Measurements from ENCODE around the gene SNN. TPM values are rescaled to one million over a fixed set of nuclear protein-coding genes. Genes with fewer than 3 reads are reported as not detected.
A peak's percentile ranks its signal among the peaks of the same experiment; 100 is the strongest.

The SNN gene
- polyA plus RNA-seq, 4 donors, result 6.1 to 15.7 (median 9.6) TPM

DNA sequence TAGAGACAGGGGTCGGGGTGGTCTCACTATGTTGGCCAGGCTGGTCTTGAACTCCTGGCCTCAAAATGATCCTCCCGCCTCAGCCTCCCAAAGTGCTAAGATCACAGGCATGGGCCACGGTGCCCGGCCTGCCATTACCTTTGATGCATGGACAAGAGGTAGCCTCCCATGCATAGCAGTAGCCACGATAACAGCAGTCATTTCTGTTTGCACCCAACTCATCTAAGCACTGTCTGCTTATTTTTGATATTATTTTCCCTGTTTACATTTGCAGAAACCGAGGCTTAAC lies 37.5 kb upstream of the SNN start:
- Histone ChIP-seq H3K27ac (ENCODE audit: low read depth in 1 of 3, low read length in 2 of 3) (no peak overlapping the region), H3K4me3 (ENCODE audit: low read depth in 1 of 3, low read length in 3 of 3) (no peak overlapping the region), H3K27me3 (ENCODE audit: control insufficient read depth in 3 of 3, insufficient read depth in 3 of 3, low read length in 3 of 3) (peaks cover 0 to 3% (median 0%) of the 10 kb centered on the region in 3 donors), H3K36me3 (ENCODE audit: control insufficient read depth in 3 of 3, insufficient read depth in 2 of 3, low read depth in 1 of 3, low read length in 3 of 3) (no peaks in the 10 kb centered on the region), H3K9me3 (ENCODE audit: control insufficient read depth in 2 of 2, insufficient read depth in 1 of 2, low read depth in 1 of 2, low read length in 1 of 2) (no peaks in the 10 kb centered on the region), H3K4me1 (ENCODE audit: control insufficient read depth in 3 of 3, insufficient read depth in 2 of 3, low read depth in 1 of 3, low read length in 2 of 3) (peaks cover 0 to 15% (median 0%) of the 10 kb centered on the region in 3 donors)
- no peak for DNase-seq
- no peak for FAIRE-seq
- WGBS, 3 donors, result 87 to 92% (median 91%) methylated on average over 6 of the region's 6 CpGs

DNA sequence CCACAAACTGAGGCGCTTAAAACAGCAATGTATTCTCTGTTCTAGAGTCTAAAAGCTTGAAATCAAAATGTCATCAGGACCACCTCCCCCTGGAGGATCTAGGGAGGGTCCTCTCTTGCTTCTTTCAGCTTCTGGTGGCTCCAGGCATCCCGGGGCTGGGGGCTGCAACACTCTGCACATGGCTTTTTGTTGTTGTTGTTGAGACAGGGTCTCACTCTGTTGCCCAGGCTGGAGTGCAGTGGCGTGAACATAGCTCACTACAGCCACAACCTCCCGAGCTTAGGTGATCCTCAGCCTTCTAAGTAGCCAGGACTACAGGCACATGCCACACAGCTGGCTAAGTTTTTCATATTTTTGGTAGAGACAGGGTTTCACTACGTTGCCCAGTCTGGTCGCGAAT lies 37.0 kb upstream of the SNN start:
- Histone ChIP-seq H3K27ac (ENCODE audit: low read depth in 1 of 3, low read length in 2 of 3) (no peak overlapping the region), H3K9me3 (ENCODE audit: control insufficient read depth in 2 of 2, insufficient read depth in 1 of 2, low read depth in 1 of 2, low read length in 1 of 2) (no peaks in the 10 kb centered on the region), H3K4me1 (ENCODE audit: control insufficient read depth in 3 of 3, insufficient read depth in 2 of 3, low read depth in 1 of 3, low read length in 2 of 3) (peaks cover 0 to 19% (median 0%) of the 10 kb centered on the region in 3 donors), H3K4me3 (ENCODE audit: low read depth in 1 of 3, low read length in 3 of 3) (no peak overlapping the region), H3K36me3 (ENCODE audit: control insufficient read depth in 3 of 3, insufficient read depth in 2 of 3, low read depth in 1 of 3, low read length in 3 of 3) (no peaks in the 10 kb centered on the region), H3K27me3 (ENCODE audit: control insufficient read depth in 3 of 3, insufficient read depth in 3 of 3, low read length in 3 of 3) (peaks cover 0 to 3% (median 0%) of the 10 kb centered on the region in 3 donors)
- no peak for DNase-seq
- 88 to 94% (median 90%) methylated on average over 7 of the region's 7 CpGs for WGBS, 3 donors
- FAIRE-seq, result no peak

DNA sequence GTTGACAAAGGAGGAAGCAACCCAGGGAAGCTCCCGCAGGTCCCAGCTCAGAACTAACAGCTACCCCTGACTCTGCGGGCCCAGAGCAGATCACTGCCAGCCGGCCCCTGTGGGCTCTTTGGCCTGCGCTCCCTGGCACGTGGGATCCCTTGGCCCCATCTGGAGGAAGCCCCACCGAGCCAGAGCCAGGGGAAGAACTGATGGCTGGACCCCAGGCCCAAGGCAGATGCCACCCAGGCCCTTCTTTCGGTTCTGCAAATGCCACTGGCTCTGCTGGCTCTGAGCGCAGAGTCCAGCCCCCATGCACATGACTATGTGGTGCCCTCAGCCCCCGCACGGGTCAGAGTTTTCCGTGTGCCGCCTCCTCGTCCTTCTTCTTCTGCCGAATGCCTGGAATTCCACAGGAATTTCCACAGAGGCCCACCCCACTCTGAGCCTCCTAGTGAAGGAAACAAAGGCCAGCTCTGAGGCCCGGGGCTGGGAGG lies 35.8 kb upstream of the SNN start:
- Histone ChIP-seq H3K4me3 (ENCODE audit: low read depth in 1 of 3, low read length in 3 of 3) (no peak overlapping the region), H3K36me3 (ENCODE audit: control insufficient read depth in 3 of 3, insufficient read depth in 2 of 3, low read depth in 1 of 3, low read length in 3 of 3) (no peaks in the 10 kb centered on the region), H3K9me3 (ENCODE audit: control insufficient read depth in 2 of 2, insufficient read depth in 1 of 2, low read depth in 1 of 2, low read length in 1 of 2) (no peaks in the 10 kb centered on the region), H3K27ac (ENCODE audit: low read depth in 1 of 3, low read length in 2 of 3) (peak overlapping the region in 2 of 3 donors; percentile 22 to 26), H3K27me3 (ENCODE audit: control insufficient read depth in 3 of 3, insufficient read depth in 3 of 3, low read length in 3 of 3) (peaks cover 0 to 3% (median 0%) of the 10 kb centered on the region in 3 donors), H3K4me1 (ENCODE audit: control insufficient read depth in 3 of 3, insufficient read depth in 2 of 3, low read depth in 1 of 3, low read length in 2 of 3) (peaks cover 0 to 19% (median 0%) of the 10 kb centered on the region in 3 donors)
- WGBS, 3 donors, result 52 to 82% (median 79%) methylated on average over 15 of the region's 15 CpGs
- DNase-seq (peak in 1 of 2 donors; percentile 42), FAIRE-seq (no peak)

DNA sequence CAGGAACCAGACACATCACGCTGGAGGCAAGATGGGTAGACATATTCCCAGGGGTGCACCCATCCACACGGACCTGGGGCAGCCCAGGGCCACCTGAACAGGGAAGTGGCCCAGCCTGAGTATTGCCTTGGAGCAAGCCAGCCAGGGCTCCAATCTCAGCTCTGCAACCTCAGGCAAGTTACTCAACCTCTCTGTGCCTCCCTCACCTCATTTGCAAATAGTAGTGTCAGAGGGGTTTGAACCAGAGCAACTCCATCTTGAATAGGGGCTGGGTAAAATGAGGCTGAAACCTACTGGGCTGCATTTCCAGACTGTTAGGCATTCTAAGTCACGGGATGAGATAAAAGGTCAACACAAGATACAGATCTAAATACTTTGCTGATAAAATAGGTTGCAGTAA lies 35.1 kb upstream of the SNN start:
- H3K27me3 ChIP-seq (ENCODE audit: control insufficient read depth in 3 of 3, insufficient read depth in 3 of 3, low read length in 3 of 3), result peaks cover 0 to 3% (median 0%) of the 10 kb centered on the region in 3 donors
- H3K4me3 ChIP-seq (ENCODE audit: low read depth in 1 of 3, low read length in 3 of 3), result no peak overlapping the region
- DNase-seq, result no peak
- FAIRE-seq, result no peak
- peaks cover 0 to 19% (median 0%) of the 10 kb centered on the region in 3 donors for H3K4me1 ChIP-seq (ENCODE audit: control insufficient read depth in 3 of 3, insufficient read depth in 2 of 3, low read depth in 1 of 3, low read length in 2 of 3)
- peak overlapping the region in 2 of 3 donors; percentile 15 to 47 for H3K27ac ChIP-seq (ENCODE audit: low read depth in 1 of 3, low read length in 2 of 3)
- H3K36me3 ChIP-seq (ENCODE audit: control insufficient read depth in 3 of 3, insufficient read depth in 2 of 3, low read depth in 1 of 3, low read length in 3 of 3), result no peaks in the 10 kb centered on the region
- WGBS, 3 donors, result 69 to 86% (median 74%) methylated on average over 3 of the region's 3 CpGs
- no peaks in the 10 kb centered on the region for H3K9me3 ChIP-seq (ENCODE audit: control insufficient read depth in 2 of 2, insufficient read depth in 1 of 2, low read depth in 1 of 2, low read length in 1 of 2)

- peaks cover 0 to 19% (median 0%) of the 10 kb centered on the region in 3 donors for H3K4me1 ChIP-seq (ENCODE audit: control insufficient read depth in 3 of 3, insufficient read depth in 2 of 3, low read depth in 1 of 3, low read length in 2 of 3)
- 80 to 83% (median 80%) methylated on average over 6 of the region's 6 CpGs for WGBS, 3 donors
Measured at GRCh38 chr16:11634312-11634711, 33.9 kb upstream of the SNN start.

GRCh38 chr16:11635113-11635652 lies 33.1 kb upstream of the SNN start:
- DNase-seq (peak; percentile 43 to 96), FAIRE-seq (no peak)
- WGBS, 3 donors, result 32 to 77% (median 47%) methylated on average over 10 of the region's 10 CpGs
- Histone ChIP-seq H3K36me3 (ENCODE audit: control insufficient read depth in 3 of 3, insufficient read depth in 2 of 3, low read depth in 1 of 3, low read length in 3 of 3) (no peaks in the 10 kb centered on the region), H3K4me1 (ENCODE audit: control insufficient read depth in 3 of 3, insufficient read depth in 2 of 3, low read depth in 1 of 3, low read length in 2 of 3) (peaks cover 0 to 19% (median 0%) of the 10 kb centered on the region in 3 donors), H3K9me3 (ENCODE audit: control insufficient read depth in 2 of 2, insufficient read depth in 1 of 2, low read depth in 1 of 2, low read length in 1 of 2) (no peaks in the 10 kb centered on the region), H3K27ac (ENCODE audit: low read depth in 1 of 3, low read length in 2 of 3) (peak overlapping the region; percentile 53 to 99 (median 70)), H3K27me3 (ENCODE audit: control insufficient read depth in 3 of 3, insufficient read depth in 3 of 3, low read length in 3 of 3) (peaks cover 0 to 3% (median 0%) of the 10 kb centered on the region in 3 donors), H3K4me3 (ENCODE audit: low read depth in 1 of 3, low read length in 3 of 3) (peak overlapping the region in 1 of 3 donors; percentile 34)

More at GRCh38 chr16:11634312-11634711, 33.9 kb upstream of the SNN start:
- Histone ChIP-seq H3K36me3 (ENCODE audit: control insufficient read depth in 3 of 3, insufficient read depth in 2 of 3, low read depth in 1 of 3, low read length in 3 of 3) (no peaks in the 10 kb centered on the region), H3K9me3 (ENCODE audit: control insufficient read depth in 2 of 2, insufficient read depth in 1 of 2, low read depth in 1 of 2, low read length in 1 of 2) (no peaks in the 10 kb centered on the region), H3K27me3 (ENCODE audit: control insufficient read depth in 3 of 3, insufficient read depth in 3 of 3, low read length in 3 of 3) (peaks cover 0 to 3% (median 0%) of the 10 kb centered on the region in 3 donors), H3K27ac (ENCODE audit: low read depth in 1 of 3, low read length in 2 of 3) (no peak overlapping the region), H3K4me3 (ENCODE audit: low read depth in 1 of 3, low read length in 3 of 3) (no peak overlapping the region)
- FAIRE-seq, result no peak
- DNase-seq, result no peak

DNA sequence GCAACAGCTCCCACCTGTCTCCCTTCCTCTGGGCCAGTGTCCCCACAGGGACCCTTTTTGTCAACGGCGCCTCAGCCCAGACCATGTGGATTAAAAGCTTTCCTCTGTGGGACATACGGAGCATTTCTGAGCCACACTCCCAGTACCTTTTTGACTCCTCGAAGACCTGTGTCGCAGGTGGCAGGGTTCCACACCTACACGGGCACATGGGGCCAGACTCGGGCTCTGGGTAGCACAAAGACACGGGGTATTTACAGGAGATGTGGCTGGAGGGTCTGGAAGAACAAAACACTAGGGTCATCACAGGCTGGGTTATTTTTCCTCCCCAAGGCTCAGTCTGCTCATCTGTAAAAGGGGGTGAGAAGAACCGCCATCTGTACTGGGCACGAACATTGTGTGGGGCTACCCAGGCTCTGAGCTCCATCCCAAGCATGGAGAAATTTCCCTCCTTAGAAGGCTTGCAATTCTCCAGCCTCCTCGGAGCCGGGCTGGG lies 32.5 kb upstream of the SNN start:
- DNase-seq (no peak), FAIRE-seq (no peak)
- Histone ChIP-seq H3K4me1 (ENCODE audit: control insufficient read depth in 3 of 3, insufficient read depth in 2 of 3, low read depth in 1 of 3, low read length in 2 of 3) (peaks cover 0 to 23% (median 0%) of the 10 kb centered on the region in 3 donors), H3K27me3 (ENCODE audit: control insufficient read depth in 3 of 3, insufficient read depth in 3 of 3, low read length in 3 of 3) (peaks cover 0 to 3% (median 0%) of the 10 kb centered on the region in 3 donors), H3K4me3 (ENCODE audit: low read depth in 1 of 3, low read length in 3 of 3) (peak overlapping the region in 2 of 3 donors; percentile 23 to 34), H3K27ac (ENCODE audit: low read depth in 1 of 3, low read length in 2 of 3) (peak overlapping the region; percentile 53 to 99 (median 70)), H3K9me3 (ENCODE audit: control insufficient read depth in 2 of 2, insufficient read depth in 1 of 2, low read depth in 1 of 2, low read length in 1 of 2) (no peaks in the 10 kb centered on the region), H3K36me3 (ENCODE audit: control insufficient read depth in 3 of 3, insufficient read depth in 2 of 3, low read depth in 1 of 3, low read length in 3 of 3) (no peaks in the 10 kb centered on the region)
- WGBS, 3 donors, result 44 to 74% (median 58%) methylated on average over 12 of the region's 12 CpGs

DNA sequence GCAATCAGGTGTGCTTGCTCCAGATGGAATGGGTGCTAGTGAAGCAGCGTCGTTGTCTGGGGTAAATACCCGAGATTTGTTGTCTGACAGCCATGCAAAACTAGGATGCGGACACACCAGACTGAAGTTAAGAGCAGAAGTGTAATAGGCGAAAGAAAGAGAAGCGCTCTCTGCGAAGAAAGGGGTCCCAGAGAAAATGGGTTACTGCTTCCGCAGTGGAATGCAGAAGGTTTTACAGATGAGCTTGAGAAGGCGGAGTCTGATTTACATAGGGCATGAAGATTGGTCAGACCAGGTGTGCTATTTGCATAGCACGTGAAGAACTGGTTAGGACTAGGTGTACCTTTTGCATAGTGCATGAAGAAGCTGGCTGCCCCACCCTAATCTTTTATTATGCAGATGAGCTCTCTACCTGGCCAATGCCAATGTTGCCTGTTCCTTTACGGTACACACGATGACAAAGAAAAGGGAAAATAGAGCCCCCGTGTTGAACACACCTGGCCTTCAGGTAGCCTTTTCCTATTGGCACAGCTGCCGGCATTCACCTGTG lies 32.0 kb upstream of the SNN start:
- peak overlapping the region; percentile 53 to 99 (median 70) for H3K27ac ChIP-seq (ENCODE audit: low read depth in 1 of 3, low read length in 2 of 3)
- H3K4me3 ChIP-seq (ENCODE audit: low read depth in 1 of 3, low read length in 3 of 3), result peak overlapping the region in 2 of 3 donors; percentile 23 to 34
- peaks cover 0 to 3% (median 0%) of the 10 kb centered on the region in 3 donors for H3K27me3 ChIP-seq (ENCODE audit: control insufficient read depth in 3 of 3, insufficient read depth in 3 of 3, low read length in 3 of 3)
- DNase-seq, result peak; percentile 83 to 97
- WGBS, 3 donors, result 10 to 44% (median 26%) methylated on average over 14 of the region's 14 CpGs
- no peaks in the 10 kb centered on the region for H3K9me3 ChIP-seq (ENCODE audit: control insufficient read depth in 2 of 2, insufficient read depth in 1 of 2, low read depth in 1 of 2, low read length in 1 of 2)
- H3K36me3 ChIP-seq (ENCODE audit: control insufficient read depth in 3 of 3, insufficient read depth in 2 of 3, low read depth in 1 of 3, low read length in 3 of 3), result no peaks in the 10 kb centered on the region
- no peak for FAIRE-seq
- H3K4me1 ChIP-seq (ENCODE audit: control insufficient read depth in 3 of 3, insufficient read depth in 2 of 3, low read depth in 1 of 3, low read length in 2 of 3), result peaks cover 0 to 28% (median 3%) of the 10 kb centered on the region in 3 donors
